ENCODE data around the gene YPEL4.
A peak's percentile ranks its signal among the peaks of the same experiment; 100 is the strongest.

Gene YPEL4

DNA sequence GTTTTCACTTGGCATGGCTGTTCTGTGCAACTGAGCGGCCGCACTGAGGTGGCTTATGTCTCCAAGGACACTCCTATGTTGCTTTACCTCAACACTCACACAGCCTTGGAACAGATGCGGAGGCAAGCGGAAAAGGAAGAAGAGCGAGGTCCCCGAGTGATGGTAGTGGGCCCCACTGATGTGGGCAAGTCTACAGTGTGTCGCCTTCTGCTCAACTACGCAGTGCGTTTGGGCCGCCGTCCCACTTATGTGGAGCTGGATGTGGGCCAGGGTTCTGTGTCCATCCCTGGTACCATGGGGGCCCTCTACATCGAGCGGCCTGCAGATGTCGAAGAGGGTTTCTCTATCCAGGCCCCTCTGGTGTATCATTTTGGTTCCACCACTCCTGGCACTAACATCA, 10.0 kb upstream of the YPEL4 start:
- Histone ChIP-seq H2AFZ (ENCODE audit: low read depth) (no peak overlapping the region), H3K4me2 (no peak overlapping the region), H3K9ac (no peak overlapping the region), H3K79me2 (ENCODE audit: insufficient read depth, low read depth) (peaks cover 20% of the 10 kb centered on the region), H3K4me1 (ENCODE audit: low read depth, poor library complexity, severe bottlenecking) (peaks cover 16% of the 10 kb centered on the region), H3K27ac (no peak overlapping the region), H3K27me3 (ENCODE audit: insufficient read depth, low read depth) (no peaks in the 10 kb centered on the region), H3K36me3 (ENCODE audit: insufficient read depth) (no peaks in the 10 kb centered on the region; the same call in 1 of the 2 replicates), H3K4me3 (IDR thresholded peaks at IDR 0.05; ENCODE audit: insufficient read depth, low read depth, low read length) (no peak overlapping the region), H4K20me1 (ENCODE audit: insufficient read depth) (no peaks in the 10 kb centered on the region)
- TF ChIP-seq, protein P1, sequence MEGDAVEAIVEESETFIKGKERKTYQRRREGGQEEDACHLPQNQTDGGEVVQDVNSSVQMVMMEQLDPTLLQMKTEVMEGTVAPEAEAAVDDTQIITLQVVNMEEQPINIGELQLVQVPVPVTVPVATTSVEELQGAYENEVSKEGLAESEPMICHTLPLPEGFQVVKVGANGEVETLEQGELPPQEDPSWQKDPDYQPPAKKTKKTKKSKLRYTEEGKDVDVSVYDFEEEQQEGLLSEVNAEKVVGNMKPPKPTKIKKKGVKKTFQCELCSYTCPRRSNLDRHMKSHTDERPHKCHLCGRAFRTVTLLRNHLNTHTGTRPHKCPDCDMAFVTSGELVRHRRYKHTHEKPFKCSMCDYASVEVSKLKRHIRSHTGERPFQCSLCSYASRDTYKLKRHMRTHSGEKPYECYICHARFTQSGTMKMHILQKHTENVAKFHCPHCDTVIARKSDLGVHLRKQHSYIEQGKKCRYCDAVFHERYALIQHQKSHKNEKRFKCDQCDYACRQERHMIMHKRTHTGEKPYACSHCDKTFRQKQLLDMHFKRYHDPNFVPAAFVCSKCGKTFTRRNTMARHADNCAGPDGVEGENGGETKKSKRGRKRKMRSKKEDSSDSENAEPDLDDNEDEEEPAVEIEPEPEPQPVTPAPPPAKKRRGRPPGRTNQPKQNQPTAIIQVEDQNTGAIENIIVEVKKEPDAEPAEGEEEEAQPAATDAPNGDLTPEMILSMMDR (conservative IDR thresholded peaks at IDR 0.05; ENCODE audit: low read depth, low read length): no peak

DNA sequence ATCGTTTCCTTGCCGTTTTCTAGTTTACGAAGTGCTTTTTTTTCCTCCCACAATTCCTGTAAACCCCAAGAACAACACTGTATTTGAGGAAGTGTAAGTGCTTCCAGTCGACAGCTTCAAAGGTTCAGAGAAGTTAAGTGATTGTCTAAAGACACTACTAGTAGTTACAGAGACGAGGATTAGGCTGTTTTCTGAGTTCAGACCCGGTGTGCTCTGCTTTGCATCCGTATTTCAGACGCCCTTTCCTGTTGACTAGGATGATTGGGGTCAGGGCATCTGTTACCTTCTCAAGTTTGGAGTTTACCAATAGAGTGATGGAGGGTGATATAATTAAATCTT, 8.3 kb upstream of the YPEL4 start:
- H3K27ac ChIP-seq: peak overlapping the region; percentile 19; the same call in 1 of the 2 replicates
- H3K79me2 ChIP-seq (ENCODE audit: insufficient read depth, low read depth): peaks cover 20% of the 10 kb centered on the region
- TF ChIP-seq, protein P1 (conservative IDR thresholded peaks at IDR 0.05; ENCODE audit: low read depth, low read length): no peak
- H3K4me3 ChIP-seq (IDR thresholded peaks at IDR 0.05; ENCODE audit: insufficient read depth, low read depth, low read length): no peak overlapping the region
- no peaks in the 10 kb centered on the region for H3K27me3 ChIP-seq (ENCODE audit: insufficient read depth, low read depth)
- peak overlapping the region; percentile 66; the same call in 1 of the 2 replicates for H2AFZ ChIP-seq (ENCODE audit: low read depth)
- peak overlapping the region; percentile 93 for H3K4me2 ChIP-seq
- H3K36me3 ChIP-seq (ENCODE audit: insufficient read depth): no peaks in the 10 kb centered on the region; the same call in 1 of the 2 replicates
- H3K4me1 ChIP-seq (ENCODE audit: low read depth, poor library complexity, severe bottlenecking): peaks cover 16% of the 10 kb centered on the region
- H3K9ac ChIP-seq: peak overlapping the region; percentile 69
- no peaks in the 10 kb centered on the region for H4K20me1 ChIP-seq (ENCODE audit: insufficient read depth)

DNA sequence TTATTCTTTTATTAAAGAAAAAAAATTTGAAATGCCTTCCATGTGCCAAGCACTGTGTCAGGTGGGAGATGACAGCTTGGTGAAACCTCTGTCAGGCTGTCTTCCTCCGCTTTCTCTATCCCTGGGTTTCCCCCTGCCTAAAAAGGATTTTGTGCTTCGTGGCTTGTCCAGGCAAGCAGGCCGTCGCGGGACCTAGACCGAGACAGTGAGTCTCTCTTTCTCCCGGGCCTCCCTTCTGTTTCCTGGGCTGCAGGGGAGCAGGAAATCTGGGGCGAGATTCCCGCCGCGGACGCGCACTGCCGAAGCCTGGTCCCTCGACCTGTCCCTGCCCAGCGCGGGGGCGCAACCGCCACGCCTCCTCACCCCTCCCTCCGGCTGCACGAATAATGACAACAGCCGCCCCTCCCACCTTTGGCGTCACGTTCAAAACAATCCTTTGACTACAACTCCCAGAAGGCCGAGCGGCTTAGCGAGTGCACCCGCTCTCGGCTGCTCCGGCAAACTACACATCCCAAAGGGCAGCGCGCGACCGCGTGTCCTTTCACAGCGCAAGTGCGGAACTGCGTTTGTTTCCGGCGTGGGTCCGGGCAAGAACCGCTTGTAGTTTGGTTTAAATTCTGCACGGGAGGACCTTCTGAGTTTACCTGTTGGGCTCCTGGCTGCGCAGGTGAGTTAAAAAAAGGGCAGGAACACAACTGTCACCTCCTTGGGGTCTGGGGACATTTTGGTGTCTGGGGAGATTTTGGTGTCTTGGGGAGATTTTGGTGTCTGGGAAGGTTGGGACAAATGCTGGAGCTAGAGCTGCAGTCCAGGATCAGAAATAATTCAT, 7.7 kb upstream of the YPEL4 start, which contains the start of gene CLP1:
TSS of gene CLP1 (plus strand) at position 569 of the 829 bp plus-strand sequence. CDS start 1,715 bp downstream, outside the sequence.
- Histone ChIP-seq H3K27me3 (ENCODE audit: insufficient read depth, low read depth) (no peaks in the 10 kb centered on the region), H3K27ac (peak within 1 kb of the TSS; percentile 19; the same call in 1 of the 2 replicates), H3K9ac (peak within 1 kb of the TSS; percentile 69), H3K4me3 (IDR thresholded peaks at IDR 0.05; ENCODE audit: insufficient read depth, low read depth, low read length) (no peak within 1 kb of the TSS), H3K4me2 (peak within 1 kb of the TSS; percentile 93), H2AFZ (ENCODE audit: low read depth) (peak within 1 kb of the TSS; percentile 66), H3K36me3 (ENCODE audit: insufficient read depth) (no peaks in the 10 kb centered on the region; the same call in 1 of the 2 replicates), H3K79me2 (ENCODE audit: insufficient read depth, low read depth) (peaks cover 20% of the 10 kb centered on the region), H4K20me1 (ENCODE audit: insufficient read depth) (no peaks in the 10 kb centered on the region), H3K4me1 (ENCODE audit: low read depth, poor library complexity, severe bottlenecking) (peaks cover 16% of the 10 kb centered on the region)
- TF ChIP-seq, protein P1 (conservative IDR thresholded peaks at IDR 0.05; ENCODE audit: low read depth, low read length): no peak

DNA sequence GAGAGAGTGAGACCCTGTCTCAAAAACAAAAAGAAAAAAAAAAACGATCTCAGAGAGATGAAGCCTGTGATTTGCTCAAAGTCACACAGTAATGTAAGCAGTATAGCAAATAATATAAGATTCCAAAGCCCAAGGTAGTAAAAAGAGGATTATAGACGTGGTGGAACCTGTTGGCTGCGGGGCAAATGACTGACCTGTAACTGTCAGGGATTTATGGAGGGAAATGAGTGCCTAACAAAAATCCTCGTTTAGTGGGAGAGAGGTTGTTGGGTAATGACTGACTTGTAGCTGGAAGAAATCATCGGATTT, 7.1 kb upstream of the YPEL4 start:
- H3K36me3 ChIP-seq (ENCODE audit: insufficient read depth): no peaks in the 10 kb centered on the region; the same call in 1 of the 2 replicates
- H3K27me3 ChIP-seq (ENCODE audit: insufficient read depth, low read depth): no peaks in the 10 kb centered on the region
- peak overlapping the region; percentile 66 for H2AFZ ChIP-seq (ENCODE audit: low read depth)
- H3K9ac ChIP-seq: peak overlapping the region; percentile 69
- peaks cover 16% of the 10 kb centered on the region for H3K4me1 ChIP-seq (ENCODE audit: low read depth, poor library complexity, severe bottlenecking)
- no peak overlapping the region for H3K27ac ChIP-seq
- TF ChIP-seq, protein P1 (conservative IDR thresholded peaks at IDR 0.05; ENCODE audit: low read depth, low read length): no peak
- no peaks in the 10 kb centered on the region for H4K20me1 ChIP-seq (ENCODE audit: insufficient read depth)
- peaks cover 20% of the 10 kb centered on the region for H3K79me2 ChIP-seq (ENCODE audit: insufficient read depth, low read depth)
- no peak overlapping the region for H3K4me3 ChIP-seq (IDR thresholded peaks at IDR 0.05; ENCODE audit: insufficient read depth, low read depth, low read length)
- peak overlapping the region; percentile 21; the same call in 1 of the 2 replicates for H3K4me2 ChIP-seq
